HEK293T (cell line): ENCODE results near the gene SAP30L.

Source experiments
- ARNT ChIP-seq: fragments of 450-650 bp; IDR thresholded peaks from 2 replicates; pipeline ENCODE4 v1.6.1; 2017; ENCODE audit warnings: mild to moderate bottlenecking
- ELF4 ChIP-seq: fragments of 450-650 bp; IDR thresholded peaks from 2 replicates; pipeline ENCODE4 v1.6.1; 2017; ENCODE audit warnings: antibody characterized with exemption
- FOXA1 ChIP-seq: fragments of 450-650 bp; IDR thresholded peaks from 2 replicates; pipeline ENCODE4 v1.6.1; 2016; ENCODE audit warnings: mild to moderate bottlenecking
- SP1 ChIP-seq: fragments of 450-650 bp; IDR thresholded peaks from 2 replicates; pipeline ENCODE4 v1.6.1; 2017

DNA sequence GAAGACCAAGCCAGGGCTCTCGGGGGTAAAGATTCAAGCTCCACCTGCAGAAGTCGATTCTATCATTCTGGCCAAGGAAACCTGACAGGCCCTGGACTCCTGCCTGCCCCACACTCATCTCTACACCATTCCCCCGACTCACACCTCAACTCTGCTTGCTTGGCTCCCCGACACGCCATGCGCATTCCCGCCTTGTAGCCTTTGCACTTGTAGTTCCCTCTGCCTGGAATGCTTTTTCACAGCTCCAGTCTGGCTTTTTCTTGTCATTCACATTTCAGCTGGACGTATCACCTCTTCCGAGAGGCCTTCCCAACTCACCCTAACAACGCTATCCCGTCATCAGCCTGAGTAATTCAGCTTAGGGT, 60.9 kb downstream of the SAP30L start:
- TF ChIP-seq ARNT: no peak
- TF ChIP-seq ELF4: no peak
- TF ChIP-seq SP1: no peak
- no peak for TF ChIP-seq FOXA1
